ENCODE measurements around the gene MPC1. TPM values are rescaled to one million over a fixed set of nuclear protein-coding genes. Genes with fewer than 3 reads are reported as not detected.

Gene MPC1
- total RNA-seq, 1 experiment from 2014 or later: 64.0 TPM

- DNase-seq (ENCODE audit: low spot score): no peak
Measured at GRCh38 chr6:166317261-166318212, 65.2 kb downstream of the MPC1 start.

GRCh38 chr6:166315436-166315835, 67.3 kb downstream of the MPC1 start:
- DNase-seq (ENCODE audit: low spot score): no peak

Other genes with a start within 250 kb of the MPC1 start
- not detected in 2 replicates for gene TBXT, start 215.1 kb downstream of the MPC1 start, total RNA-seq (2014; rRNA removed; shearing (Covaris generic))
- gene PRR18, start 74.5 kb downstream of the MPC1 start, total RNA-seq (2014; rRNA removed; shearing (Covaris generic)): not detected in 2 replicates
- 16.0 and 27.6 TPM in 2 replicates for gene SFT2D1, start 40.4 kb downstream of the MPC1 start, total RNA-seq (2014; rRNA removed; shearing (Covaris generic))
- gene RAMACL, start 203.7 kb upstream of the MPC1 start, total RNA-seq (2014; rRNA removed; shearing (Covaris generic)): 0.04 and 0.08 TPM in 2 replicates
- gene RPS6KA2, start 244.3 kb upstream of the MPC1 start, total RNA-seq (2014; rRNA removed; shearing (Covaris generic)): 2.1 and 4.6 TPM in 2 replicates